IMR-90 (cell line): ENCODE measurements around the gene GRM6. TPM values are rescaled to one million over a fixed set of nuclear protein-coding genes. Genes with fewer than 3 reads are reported as not detected.

ENCODE experiments used
- ATAC-seq: fragments of 200-7000 bp; cut with Tn5 transposase; 2 replicates; pipeline ENCODE4 v1.9.1; 2020; ENCODE audit warnings: low read depth, mild to moderate bottlenecking, moderate library complexity
- BruUV-seq: library from RNA; stranded (reverse); fragments of 400-500 nt; replicated peaks from 2 replicates; lab custom pipeline; 2021; lab: Mats Ljungman, UMichigan
- CTCF ChIA-PET: fragments of 300-600 bp; formaldehyde crosslinking; extraction: SDS; loops from one replicate; lab custom pipeline; 2021; ENCODE audit warnings: antibody characterized with exemption; lab: Yijun Ruan, JAX
- POLR2A ChIA-PET: fragments of 300-600 bp; sonication (Branson Sonifier 250); formaldehyde crosslinking; loops from one replicate; lab custom pipeline; 2022; ENCODE audit warnings: antibody characterized with exemption; ENCODE audit not compliant: unreplicated experiment; lab: Charles Lee
- DNase-seq: peaks from one replicate; pipeline ENCODE4 v3.0.0; 2013
- H2AFZ ChIP-seq: replicated peaks from 2 replicates; pipeline ENCODE3; 2013; ENCODE audit warnings: low read length, mild to moderate bottlenecking; ENCODE audit not compliant: poor library complexity
- H2AK5ac ChIP-seq: 2 replicates; pipeline ENCODE4 v1.6.1; 2013; ENCODE audit warnings: low read depth, low read length, inconsistent platforms
- H2AK9ac ChIP-seq: replicated peaks from 2 replicates; pipeline ENCODE3; 2013; ENCODE audit warnings: mild to moderate bottlenecking, low read depth, low read length, moderate library complexity; ENCODE audit not compliant: poor library complexity
- H2BK120ac ChIP-seq: 2 replicates; pipeline ENCODE4 v1.6.1; 2013; ENCODE audit warnings: low read depth, low read length, inconsistent platforms
- H2BK15ac ChIP-seq: 3 replicates; pipeline ENCODE4 v1.6.1; 2013; ENCODE audit warnings: low read depth, low read length, inconsistent platforms
- H2BK20ac ChIP-seq: 2 replicates; pipeline ENCODE4 v1.6.1; 2013; ENCODE audit warnings: low read depth, mild to moderate bottlenecking, inconsistent platforms, low read length, moderate library complexity
- H2BK5ac ChIP-seq: 2 replicates; pipeline ENCODE4 v1.6.1; 2013; ENCODE audit warnings: mild to moderate bottlenecking, low read depth, low read length, inconsistent platforms; ENCODE audit not compliant: poor library complexity, severe bottlenecking
- H3K14ac ChIP-seq: replicated peaks from 2 replicates; pipeline ENCODE4 v1.6.1; 2013; ENCODE audit warnings: low read depth, low read length, inconsistent platforms
- H3K18ac ChIP-seq: 2 replicates; pipeline ENCODE4 v1.6.1; 2013; ENCODE audit warnings: low read depth, low read length, control low read depth
- H3K23ac ChIP-seq: 2 replicates; pipeline ENCODE4 v1.6.1; 2013; ENCODE audit warnings: low read depth, low read length, inconsistent platforms
- H3K27ac ChIP-seq: 2 replicates; pipeline ENCODE4 v1.5.1; 2013; ENCODE audit warnings: mild to moderate bottlenecking, control low read depth, low read length; ENCODE audit not compliant: insufficient read depth
- H3K27me3 ChIP-seq: 2 replicates; pipeline ENCODE4 v1.6.1; 2013; ENCODE audit warnings: low read length; ENCODE audit not compliant: control insufficient read depth, insufficient read depth
- H3K36me3 ChIP-seq: 2 replicates; pipeline ENCODE4 v1.6.1; 2013; ENCODE audit warnings: low read length, mixed read lengths; ENCODE audit not compliant: control insufficient read depth, insufficient read depth
- H3K4ac ChIP-seq: 2 replicates; pipeline ENCODE4 v1.6.1; 2013; ENCODE audit warnings: low read depth, low read length, inconsistent platforms
- H3K4me1 ChIP-seq: 2 replicates; pipeline ENCODE4 v1.6.1; 2013; ENCODE audit warnings: low read length, mixed read lengths; ENCODE audit not compliant: control insufficient read depth, insufficient read depth
- H3K4me2 ChIP-seq: 2 replicates; pipeline ENCODE4 v1.6.1; 2013; ENCODE audit warnings: low read depth, mild to moderate bottlenecking, control low read depth, low read length, moderate library complexity
- H3K4me3 ChIP-seq: 2 replicates; pipeline ENCODE4 v1.5.1; 2013; ENCODE audit warnings: low read depth, mild to moderate bottlenecking, control low read depth, low read length, moderate library complexity; ENCODE audit not compliant: insufficient read depth
- H3K56ac ChIP-seq: 2 replicates; pipeline ENCODE4 v1.6.1; 2013; ENCODE audit warnings: low read length, inconsistent platforms; ENCODE audit not compliant: insufficient read depth; ENCODE audit errors: extremely low read depth
- H3K79me1 ChIP-seq, 2 experiments: 2 replicates each; pipeline ENCODE4 v1.6.1; 2013; ENCODE audit warnings: low read length in 2 of 2, inconsistent platforms in 1 of 2, low read depth in 1 of 2
- H3K9ac ChIP-seq: 2 replicates; pipeline ENCODE4 v1.6.1; 2013; ENCODE audit warnings: low read depth, low read length, control low read depth
- H3K9me1 ChIP-seq: 2 replicates; pipeline ENCODE4 v1.6.1; 2013; ENCODE audit warnings: low read length, inconsistent platforms; ENCODE audit not compliant: insufficient read depth
- H3K9me3 ChIP-seq: 2 replicates; pipeline ENCODE4 v1.6.1; 2013; ENCODE audit warnings: low read length; ENCODE audit not compliant: control insufficient read depth, insufficient read depth
- H4K20me1 ChIP-seq: 2 replicates; pipeline ENCODE4 v1.6.1; 2013; ENCODE audit warnings: low read length, inconsistent platforms; ENCODE audit not compliant: insufficient read depth
- H4K5ac ChIP-seq: 2 replicates; pipeline ENCODE4 v1.6.1; 2013; ENCODE audit warnings: mild to moderate bottlenecking, low read depth, low read length, control low read depth
- H4K8ac ChIP-seq, 2 experiments: 2 replicates each; pipeline ENCODE4 v1.6.1; 2013; ENCODE audit warnings: low read depth in 2 of 2, low read length in 2 of 2, control low read depth in 1 of 2, inconsistent platforms in 1 of 2
- H4K91ac ChIP-seq: 2 replicates; pipeline ENCODE4 v1.6.1; 2013; ENCODE audit warnings: low read depth, low read length, inconsistent platforms; ENCODE audit not compliant: insufficient read depth
- BHLHE40 ChIP-seq: fragments of 150-350 bp; IDR thresholded peaks from 2 replicates; pipeline ENCODE4 v1.6.1; 2016; ENCODE audit warnings: mild to moderate bottlenecking, low read depth, low read length
- MAFK ChIP-seq: IDR thresholded peaks from 2 replicates; pipeline ENCODE4 v1.6.1; 2012; ENCODE audit warnings: low read depth, low read length, improper control_type of control experiment
- WGBS, 2 experiments: methylation state at CpG; one replicate each; pipeline versions ENCODE4 v1.1.5 to v1.1.7; 2013; ENCODE audit warnings: missing lambda C conversion rate in 2 of 2; ENCODE audit not compliant: insufficient read length in 1 of 2; ENCODE audit errors: extremely low coverage in 2 of 2; 5-methylcytosine and 5-hydroxymethylcytosine counted together
- dilution Hi-C: fragments of 300-500 bp; cut with HindIII; formaldehyde crosslinking; loops from one replicate; pipeline ENCODE4 v1.14.3; 2018; ENCODE audit warnings: low sequenced_read_pairs; ENCODE audit not compliant: unreplicated experiment
- in situ Hi-C: fragments of 300-500 bp; cut with MboI; formaldehyde crosslinking; loops from 3 replicates; pipeline ENCODE4 v1.14.3; 2019; ENCODE audit warnings: low sequenced_read_pairs, inconsistent platforms, mixed read lengths
- intact Hi-C: fragments of 100-400 bp; cut with micrococcal nuclease; formaldehyde crosslinking; loops from 2 replicates; pipeline ENCODE4 v1.10.0; 2022
- polyA plus RNA-seq, 3 experiments: library from polyadenylated mRNA; depleted of rRNA; stranded (reverse); fragments of >200 nt; gene quantifications; 2 replicates each; pipeline ENCODE4 v1.2.3, GENCODE V29; 2012; ENCODE audit warnings: low replicate concordance in 1 of 3
- total RNA-seq: library from RNA; depleted of rRNA; stranded (reverse); fragments of >200 nt; gene quantifications from 2 replicates; pipeline ENCODE4 v1.2.3, GENCODE V29; 2012; rRNA removed
- TF ChIP-seq, protein P1 (sequence below): conservative IDR thresholded peaks from 2 replicates; pipeline ENCODE4 v1.5.1; 2012; ENCODE audit warnings: mild to moderate bottlenecking, low read depth, low read length, improper control_type of control experiment
- TF ChIP-seq, protein P2 (sequence below): fragments of 150-350 bp; IDR thresholded peaks from 2 replicates; pipeline ENCODE4 v1.6.1; 2017; ENCODE audit warnings: mild to moderate bottlenecking, antibody characterized with exemption, low read length, low read depth

Gene GRM6
- total and polyA plus RNA-seq, 2 of the 4 experiments (the other 2 are of a cell fraction): not detected

DNA sequence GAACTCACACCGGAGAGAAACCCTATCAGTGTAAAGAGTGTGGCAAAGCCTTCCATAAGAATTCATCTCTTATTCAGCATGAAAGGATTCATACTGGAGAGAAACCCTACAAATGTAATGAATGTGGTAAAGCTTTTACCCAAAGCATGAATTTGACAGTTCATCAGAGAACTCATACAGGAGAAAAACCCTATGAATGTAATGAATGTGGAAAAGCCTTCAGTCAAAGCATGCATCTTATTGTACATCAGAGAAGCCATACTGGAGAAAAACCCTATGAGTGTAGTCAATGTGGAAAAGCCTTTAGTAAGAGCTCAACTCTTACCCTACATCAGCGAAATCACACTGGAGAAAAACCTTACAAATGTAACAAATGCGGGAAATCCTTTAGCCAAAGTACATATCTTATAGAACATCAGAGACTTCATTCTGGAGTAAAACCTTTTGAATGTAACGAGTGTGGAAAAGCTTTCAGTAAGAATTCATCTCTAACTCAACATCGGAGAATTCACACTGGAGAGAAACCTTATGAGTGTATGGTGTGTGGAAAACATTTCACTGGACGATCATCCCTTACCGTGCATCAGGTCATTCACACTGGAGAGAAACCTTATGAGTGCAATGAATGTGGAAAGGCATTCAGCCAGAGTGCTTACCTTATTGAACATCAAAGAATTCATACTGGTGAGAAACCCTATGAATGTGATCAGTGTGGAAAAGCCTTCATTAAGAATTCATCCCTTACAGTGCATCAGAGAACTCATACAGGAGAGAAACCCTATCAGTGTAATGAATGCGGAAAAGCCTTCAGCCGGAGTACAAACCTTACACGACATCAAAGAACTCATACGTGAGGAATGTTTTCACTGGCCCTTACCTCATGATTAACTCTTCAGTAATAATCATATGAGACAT lies 63.0 kb downstream of the GRM6 start:
- ChIA-PET CTCF (no interaction called here), POLR2A (no interaction called here)
- no peaks in the 10 kb centered on the region for H3K4me1 ChIP-seq
- H2BK120ac ChIP-seq: no peak overlapping the region
- no peaks in the 10 kb centered on the region for H3K36me3 ChIP-seq
- DNase-seq (no peak), ATAC-seq (no peak)
- H2BK15ac ChIP-seq: no peak overlapping the region
- no peaks in the 10 kb centered on the region for H3K9me1 ChIP-seq
- no peaks in the 10 kb centered on the region for H4K20me1 ChIP-seq
- H4K5ac ChIP-seq: no peak overlapping the region
- no CpG with 5 or more reads among the region's 11 CpGs for WGBS, 2 experiments
- no peak overlapping the region for H3K27ac ChIP-seq
- H3K27me3 ChIP-seq: no peaks in the 10 kb centered on the region
- no peak overlapping the region for H2AFZ ChIP-seq
- intact Hi-C loops (no loop called here), in situ Hi-C loops (no loop called here), dilution Hi-C loops (no loop called here)
- H4K8ac ChIP-seq: no peak overlapping the region
- BruUV-seq: no TSS peak
- no peak overlapping the region for H3K14ac ChIP-seq
- no peak overlapping the region for H3K4me2 ChIP-seq
- H3K23ac ChIP-seq: no peak overlapping the region
- H4K91ac ChIP-seq: no peak overlapping the region
- no peak overlapping the region for H2BK20ac ChIP-seq
- no peak overlapping the region for H3K18ac ChIP-seq
- no peak overlapping the region for H3K4ac ChIP-seq
- no peaks in the 10 kb centered on the region for H3K79me1 ChIP-seq
- H3K9ac ChIP-seq: no peak overlapping the region
- no peak overlapping the region for H3K56ac ChIP-seq
- H3K4me3 ChIP-seq: no peak overlapping the region
- no peak overlapping the region for H2AK5ac ChIP-seq
- H2AK9ac ChIP-seq: no peak overlapping the region
- H3K9me3 ChIP-seq: peaks cover 64% of the 10 kb centered on the region
- no peak overlapping the region for H2BK5ac ChIP-seq
- TF ChIP-seq, protein P1, sequence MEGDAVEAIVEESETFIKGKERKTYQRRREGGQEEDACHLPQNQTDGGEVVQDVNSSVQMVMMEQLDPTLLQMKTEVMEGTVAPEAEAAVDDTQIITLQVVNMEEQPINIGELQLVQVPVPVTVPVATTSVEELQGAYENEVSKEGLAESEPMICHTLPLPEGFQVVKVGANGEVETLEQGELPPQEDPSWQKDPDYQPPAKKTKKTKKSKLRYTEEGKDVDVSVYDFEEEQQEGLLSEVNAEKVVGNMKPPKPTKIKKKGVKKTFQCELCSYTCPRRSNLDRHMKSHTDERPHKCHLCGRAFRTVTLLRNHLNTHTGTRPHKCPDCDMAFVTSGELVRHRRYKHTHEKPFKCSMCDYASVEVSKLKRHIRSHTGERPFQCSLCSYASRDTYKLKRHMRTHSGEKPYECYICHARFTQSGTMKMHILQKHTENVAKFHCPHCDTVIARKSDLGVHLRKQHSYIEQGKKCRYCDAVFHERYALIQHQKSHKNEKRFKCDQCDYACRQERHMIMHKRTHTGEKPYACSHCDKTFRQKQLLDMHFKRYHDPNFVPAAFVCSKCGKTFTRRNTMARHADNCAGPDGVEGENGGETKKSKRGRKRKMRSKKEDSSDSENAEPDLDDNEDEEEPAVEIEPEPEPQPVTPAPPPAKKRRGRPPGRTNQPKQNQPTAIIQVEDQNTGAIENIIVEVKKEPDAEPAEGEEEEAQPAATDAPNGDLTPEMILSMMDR: no peak
- no peak for TF ChIP-seq BHLHE40
- TF ChIP-seq, protein P2, sequence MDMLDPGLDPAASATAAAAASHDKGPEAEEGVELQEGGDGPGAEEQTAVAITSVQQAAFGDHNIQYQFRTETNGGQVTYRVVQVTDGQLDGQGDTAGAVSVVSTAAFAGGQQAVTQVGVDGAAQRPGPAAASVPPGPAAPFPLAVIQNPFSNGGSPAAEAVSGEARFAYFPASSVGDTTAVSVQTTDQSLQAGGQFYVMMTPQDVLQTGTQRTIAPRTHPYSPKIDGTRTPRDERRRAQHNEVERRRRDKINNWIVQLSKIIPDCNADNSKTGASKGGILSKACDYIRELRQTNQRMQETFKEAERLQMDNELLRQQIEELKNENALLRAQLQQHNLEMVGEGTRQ: no peak
- TF ChIP-seq MAFK: no peak

Other genes starting within 250 kb of the GRM6 start
- gene ZNF354B, start 135.4 kb downstream of the GRM6 start, total RNA-seq: 5.0 TPM in 2 replicates
- gene ZNF354B, start 135.4 kb downstream of the GRM6 start, polyA plus RNA-seq (2012; rRNA removed): 4.7 and 6.7 TPM in 2 replicates
- 0.18 and 0.56 TPM in 2 replicates for gene ZFP2, start 99.4 kb downstream of the GRM6 start, total RNA-seq
- gene ZFP2, start 99.4 kb downstream of the GRM6 start, polyA plus RNA-seq (2012; rRNA removed): 0.06 and 0.19 TPM in 2 replicates
- under 0.01 and 0.18 TPM in 2 replicates for gene ZNF454, start 54.1 kb downstream of the GRM6 start, total RNA-seq
- 0.07 and 0.12 TPM in 2 replicates for gene ZNF454, start 54.1 kb downstream of the GRM6 start, polyA plus RNA-seq (2012; rRNA removed)
- gene ZNF879, start 28.5 kb upstream of the GRM6 start, total RNA-seq: 3.3 and 3.4 TPM in 2 replicates
- 0.89 and 1.4 TPM in 2 replicates for gene ZNF879, start 28.5 kb upstream of the GRM6 start, polyA plus RNA-seq (2012; rRNA removed)
- gene ZNF354C, start 65.1 kb upstream of the GRM6 start, total RNA-seq: 5.6 and 7.2 TPM in 2 replicates
- gene ZNF354C, start 65.1 kb upstream of the GRM6 start, polyA plus RNA-seq (2012; rRNA removed): 1.5 and 1.9 TPM in 2 replicates